ENCODE measurements around the gene AKR1E2. TPM values are rescaled to one million over a fixed set of nuclear protein-coding genes. Genes with fewer than 3 reads are reported as not detected.

The AKR1E2 gene
- total RNA-seq, 5 donors from 2014 or later (not counting 1 experiment from before 2014, with no cell fraction given), result 3.7 to 24.5 (median 10.8) TPM

GRCh38 chr10:4843525-4844180 lies 17.6 kb downstream of the AKR1E2 start:
- peaks cover 0 to 3% of the 10 kb centered on the region in 2 donors for H3K27me3 Mint-ChIP-seq
- peaks cover 0 to 8% of the 10 kb centered on the region in 2 donors for H3K36me3 ChIP-seq (ENCODE audit: control insufficient read depth in 2 of 2, extremely low read depth in 1 of 2, insufficient read depth in 1 of 2, low read length in 1 of 2)
- no peak overlapping the region for H3K4me3 Mint-ChIP-seq
- H3K4me3 ChIP-seq (ENCODE audit: control insufficient read depth in 1 of 2, extremely low read depth in 1 of 2, low read length in 1 of 2), result no peak overlapping the region
- H3K27ac ChIP-seq (ENCODE audit: low read length), result no peak overlapping the region
- DNase-seq (no peak), ATAC-seq (replicated peaks in 1 of 4) (no peak)
- no peaks in the 10 kb centered on the region for H3K27me3 ChIP-seq (replicated peaks in 1 of 2; ENCODE audit: control insufficient read depth in 2 of 2, extremely low read depth in 1 of 2, insufficient read depth in 2 of 2, low read length in 1 of 2)
- H3K9me3 ChIP-seq, result no peaks in the 10 kb centered on the region
- 94% methylated on average over 10 of the region's 16 CpGs for WGBS (ENCODE audit: insufficient coverage)
- ChIA-PET POLR2A (no interaction called here), CTCF (interaction anchor here (0.6 to 1.2 kb wide), 2 partner anchors 9 to 591 kb away, joined by 3 read pairs; no protein-coding TSS in a partner anchor)
- no peaks in the 10 kb centered on the region for H3K4me1 ChIP-seq (ENCODE audit: control insufficient read depth in 1 of 2, extremely low read depth in 1 of 2, insufficient read depth in 2 of 2, low read length in 2 of 2)
- peaks cover 0 to 5% (median 0%) of the 10 kb centered on the region in 3 donors for H3K4me1 Mint-ChIP-seq
- no peaks in the 10 kb centered on the region for H3K9me3 Mint-ChIP-seq
- H3K36me3 Mint-ChIP-seq, result no peaks in the 10 kb centered on the region
- no peak overlapping the region for H3K27ac Mint-ChIP-seq

DNA sequence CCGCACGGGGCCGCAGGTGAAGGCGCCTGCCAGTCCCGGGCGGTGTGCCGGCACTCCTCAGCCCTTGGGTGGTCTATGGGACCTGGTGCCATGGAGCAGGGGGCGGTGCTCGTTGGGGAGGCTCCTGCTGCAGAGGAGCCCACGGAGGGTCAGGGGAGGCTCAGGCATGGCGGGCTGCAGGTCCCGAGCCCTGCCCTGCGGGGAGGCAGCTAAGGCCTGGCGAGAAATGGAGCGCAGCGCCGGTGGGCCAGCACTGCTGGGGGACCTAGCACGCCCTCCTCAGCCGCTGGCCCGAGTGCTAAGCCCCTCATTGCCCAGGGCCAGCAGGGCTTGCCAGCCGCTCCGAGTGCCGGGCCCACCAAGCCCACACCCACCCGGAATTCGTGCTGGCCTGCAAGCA lies 18.9 kb downstream of the AKR1E2 start:
- H3K36me3 Mint-ChIP-seq, result no peaks in the 10 kb centered on the region
- H3K27ac Mint-ChIP-seq, result no peak overlapping the region
- Histone ChIP-seq H3K27ac (ENCODE audit: low read length) (no peak overlapping the region), H3K9me3 (no peaks in the 10 kb centered on the region), H3K4me1 (ENCODE audit: control insufficient read depth in 1 of 2, extremely low read depth in 1 of 2, insufficient read depth in 2 of 2, low read length in 2 of 2) (peaks cover 0 to 4% of the 10 kb centered on the region in 2 experiments), H3K36me3 (ENCODE audit: control insufficient read depth in 2 of 2, extremely low read depth in 1 of 2, insufficient read depth in 1 of 2, low read length in 1 of 2) (peaks cover 0 to 8% of the 10 kb centered on the region in 2 donors), H3K27me3 (replicated peaks in 1 of 2; ENCODE audit: control insufficient read depth in 2 of 2, extremely low read depth in 1 of 2, insufficient read depth in 2 of 2, low read length in 1 of 2) (no peaks in the 10 kb centered on the region), H3K4me3 (ENCODE audit: control insufficient read depth in 1 of 2, extremely low read depth in 1 of 2, low read length in 1 of 2) (no peak overlapping the region)
- ATAC-seq (replicated peaks in 1 of 4) (no peak), DNase-seq (no peak)
- no peaks in the 10 kb centered on the region for H3K9me3 Mint-ChIP-seq
- CTCF ChIA-PET, result no interaction called here
- peaks cover 0 to 3% of the 10 kb centered on the region in 2 donors for H3K27me3 Mint-ChIP-seq
- H3K4me3 Mint-ChIP-seq, result no peak overlapping the region
- peaks cover 4 to 6% (median 5%) of the 10 kb centered on the region in 3 donors for H3K4me1 Mint-ChIP-seq
- POLR2A ChIA-PET, result no interaction called here
- WGBS (ENCODE audit: insufficient coverage), result 97% methylated on average over 25 of the region's 25 CpGs

GRCh38 chr10:4845766-4846165 lies 19.8 kb downstream of the AKR1E2 start:
- ATAC-seq (replicated peaks in 1 of 4), result no peak

GRCh38 chr10:4846775-4847174 lies 20.8 kb downstream of the AKR1E2 start:
- ATAC-seq (replicated peaks in 1 of 4) (no peak), DNase-seq (no peak)
- H3K27me3 Mint-ChIP-seq, result peaks cover 0 to 5% of the 10 kb centered on the region in 2 donors
- H3K27me3 ChIP-seq (replicated peaks in 1 of 2; ENCODE audit: control insufficient read depth in 2 of 2, extremely low read depth in 1 of 2, insufficient read depth in 2 of 2, low read length in 1 of 2), result no peaks in the 10 kb centered on the region
- H3K4me1 ChIP-seq (ENCODE audit: control insufficient read depth in 1 of 2, extremely low read depth in 1 of 2, insufficient read depth in 2 of 2, low read length in 2 of 2), result peaks cover 0 to 4% of the 10 kb centered on the region in 2 experiments
- H3K9me3 Mint-ChIP-seq, result no peaks in the 10 kb centered on the region
- H3K27ac ChIP-seq (ENCODE audit: low read length), result no peak overlapping the region
- no peak overlapping the region for H3K27ac Mint-ChIP-seq
- H3K36me3 Mint-ChIP-seq, result no peaks in the 10 kb centered on the region
- no peak overlapping the region for H3K4me3 ChIP-seq (ENCODE audit: control insufficient read depth in 1 of 2, extremely low read depth in 1 of 2, low read length in 1 of 2)
- WGBS (ENCODE audit: insufficient coverage), result no CpG with 5 or more reads among the region's 5 CpGs
- H3K36me3 ChIP-seq (ENCODE audit: control insufficient read depth in 2 of 2, extremely low read depth in 1 of 2, insufficient read depth in 1 of 2, low read length in 1 of 2), result peaks cover 0 to 8% of the 10 kb centered on the region in 2 donors
- peaks cover 0 to 6% (median 5%) of the 10 kb centered on the region in 3 donors for H3K4me1 Mint-ChIP-seq
- CTCF ChIA-PET, result no interaction called here
- POLR2A ChIA-PET, result no interaction called here
- H3K9me3 ChIP-seq, result no peaks in the 10 kb centered on the region
- no peak overlapping the region for H3K4me3 Mint-ChIP-seq

More at GRCh38 chr10:4845766-4846165, 19.8 kb downstream of the AKR1E2 start:
- H3K4me1 ChIP-seq (ENCODE audit: control insufficient read depth in 1 of 2, extremely low read depth in 1 of 2, insufficient read depth in 2 of 2, low read length in 2 of 2), result peaks cover 0 to 4% of the 10 kb centered on the region in 2 experiments
- Mint-ChIP-seq H3K9me3 (no peaks in the 10 kb centered on the region), H3K4me3 (no peak overlapping the region), H3K36me3 (no peaks in the 10 kb centered on the region), H3K4me1 (peaks cover 0 to 6% (median 5%) of the 10 kb centered on the region in 3 donors), H3K27ac (no peak overlapping the region), H3K27me3 (peaks cover 0 to 5% of the 10 kb centered on the region in 2 donors)
- DNase-seq, result no peak
- H3K4me3 ChIP-seq (ENCODE audit: control insufficient read depth in 1 of 2, extremely low read depth in 1 of 2, low read length in 1 of 2), result no peak overlapping the region
- 100% methylated on average over 2 of the region's 11 CpGs for WGBS (ENCODE audit: insufficient coverage)
- H3K36me3 ChIP-seq (ENCODE audit: control insufficient read depth in 2 of 2, extremely low read depth in 1 of 2, insufficient read depth in 1 of 2, low read length in 1 of 2), result peaks cover 0 to 8% of the 10 kb centered on the region in 2 donors
- CTCF ChIA-PET, result no interaction called here
- H3K9me3 ChIP-seq, result no peaks in the 10 kb centered on the region
- POLR2A ChIA-PET, result no interaction called here
- no peak overlapping the region for H3K27ac ChIP-seq (ENCODE audit: low read length)
- H3K27me3 ChIP-seq (replicated peaks in 1 of 2; ENCODE audit: control insufficient read depth in 2 of 2, extremely low read depth in 1 of 2, insufficient read depth in 2 of 2, low read length in 1 of 2), result no peaks in the 10 kb centered on the region

- WGBS (ENCODE audit: insufficient coverage), result 100% methylated on average over 1 of the region's 7 CpGs
- Histone ChIP-seq H3K36me3 (ENCODE audit: control insufficient read depth in 2 of 2, extremely low read depth in 1 of 2, insufficient read depth in 1 of 2, low read length in 1 of 2) (peaks cover 0 to 8% of the 10 kb centered on the region in 2 donors), H3K9me3 (no peaks in the 10 kb centered on the region), H3K27ac (ENCODE audit: low read length) (no peak overlapping the region), H3K4me3 (ENCODE audit: control insufficient read depth in 1 of 2, extremely low read depth in 1 of 2, low read length in 1 of 2) (no peak overlapping the region), H3K4me1 (ENCODE audit: control insufficient read depth in 1 of 2, extremely low read depth in 1 of 2, insufficient read depth in 2 of 2, low read length in 2 of 2) (peaks cover 0 to 4% of the 10 kb centered on the region in 2 experiments), H3K27me3 (replicated peaks in 1 of 2; ENCODE audit: control insufficient read depth in 2 of 2, extremely low read depth in 1 of 2, insufficient read depth in 2 of 2, low read length in 1 of 2) (no peaks in the 10 kb centered on the region)
- ATAC-seq (replicated peaks in 1 of 4), result no peak
- Mint-ChIP-seq H3K27me3 (peaks cover 0 to 5% of the 10 kb centered on the region in 2 donors), H3K4me1 (peaks cover 0 to 6% (median 5%) of the 10 kb centered on the region in 3 donors), H3K4me3 (no peak overlapping the region), H3K9me3 (no peaks in the 10 kb centered on the region), H3K27ac (no peak overlapping the region), H3K36me3 (no peaks in the 10 kb centered on the region)
- POLR2A ChIA-PET, result no interaction called here
- DNase-seq, result no peak
- CTCF ChIA-PET, result interaction anchor here (0.6 to 3.8 kb wide), 7 partner anchors 12 to 1186 kb away, joined by 3 to 32 read pairs (median 7); no protein-coding TSS in a partner anchor
These were observed 21.8 kb downstream of the AKR1E2 start for GRCh38 chr10:4847561-4848355.

DNA sequence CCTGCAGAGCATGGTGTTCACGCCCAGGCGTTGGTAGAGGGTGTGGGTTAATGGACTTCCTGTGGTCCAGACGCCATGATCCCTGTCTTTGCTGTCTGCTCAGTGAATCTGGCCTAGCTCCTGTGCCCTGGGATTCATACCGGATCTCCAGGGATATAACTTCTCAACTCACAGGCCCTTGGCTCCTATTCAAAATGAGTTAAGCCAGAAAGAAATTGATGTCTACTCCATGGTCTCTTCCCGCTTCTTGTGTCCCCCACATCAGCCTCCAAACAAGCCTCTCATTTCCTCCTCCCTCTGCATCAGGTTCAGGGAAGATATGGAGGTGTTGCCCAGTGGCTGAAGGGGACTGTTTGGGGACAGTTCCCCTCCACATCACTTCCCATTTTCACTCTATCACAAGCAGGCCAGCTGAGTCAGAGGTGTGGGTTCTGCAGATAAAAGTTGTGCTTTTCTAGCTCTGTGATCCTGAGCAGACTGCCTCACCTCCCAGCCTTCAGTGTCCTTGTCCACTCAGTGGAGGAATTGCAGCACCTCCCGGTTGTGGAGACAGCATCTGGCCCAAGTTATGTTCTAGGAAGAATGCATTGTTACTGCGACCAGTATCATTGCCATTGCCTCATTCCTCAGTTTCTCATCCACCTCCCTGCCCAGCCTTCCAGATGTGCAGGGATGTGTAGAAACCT lies 22.5 kb downstream of the AKR1E2 start:
- ATAC-seq (replicated peaks in 1 of 4), result no peak
- H3K9me3 Mint-ChIP-seq, result no peaks in the 10 kb centered on the region
- Histone ChIP-seq H3K36me3 (ENCODE audit: control insufficient read depth in 2 of 2, extremely low read depth in 1 of 2, insufficient read depth in 1 of 2, low read length in 1 of 2) (peaks cover 0 to 7% of the 10 kb centered on the region in 2 donors), H3K4me1 (ENCODE audit: control insufficient read depth in 1 of 2, extremely low read depth in 1 of 2, insufficient read depth in 2 of 2, low read length in 2 of 2) (peaks cover 0 to 4% of the 10 kb centered on the region in 2 experiments), H3K9me3 (no peaks in the 10 kb centered on the region), H3K27ac (ENCODE audit: low read length) (no peak overlapping the region), H3K4me3 (ENCODE audit: control insufficient read depth in 1 of 2, extremely low read depth in 1 of 2, low read length in 1 of 2) (no peak overlapping the region), H3K27me3 (replicated peaks in 1 of 2; ENCODE audit: control insufficient read depth in 2 of 2, extremely low read depth in 1 of 2, insufficient read depth in 2 of 2, low read length in 1 of 2) (no peaks in the 10 kb centered on the region)
- no peak for DNase-seq
- H3K27ac Mint-ChIP-seq, result no peak overlapping the region
- POLR2A ChIA-PET, result no interaction called here
- peaks cover 0 to 5% of the 10 kb centered on the region in 2 donors for H3K27me3 Mint-ChIP-seq
- no peaks in the 10 kb centered on the region for H3K36me3 Mint-ChIP-seq
- 80% methylated on average over 3 of the region's 7 CpGs for WGBS (ENCODE audit: insufficient coverage)
- peaks cover 0 to 6% (median 5%) of the 10 kb centered on the region in 3 donors for H3K4me1 Mint-ChIP-seq
- CTCF ChIA-PET, result interaction anchor here (0.6 to 3.8 kb wide), 11 partner anchors 8 to 1185 kb away, joined by 3 to 32 read pairs (median 5); no protein-coding TSS in a partner anchor
- H3K4me3 Mint-ChIP-seq, result no peak overlapping the region

Data from T-cell (primary cell).